PC-3 (cell line): Measurements from ENCODE around the gene BCL11B. TPM values are rescaled to one million over a fixed set of nuclear protein-coding genes. Genes with fewer than 3 reads are reported as not detected.

Experiments
- ATAC-seq: fragments of 200-7000 bp; cut with Tn5 transposase; 2 replicates; pipeline ENCODE4 v1.9.1; 2020; ENCODE audit warnings: mild to moderate bottlenecking, moderate library complexity
- BruUV-seq: library from RNA; stranded (reverse); fragments of 400-500 nt; replicated peaks from 2 replicates; lab custom pipeline; 2021; lab: Mats Ljungman, UMichigan
- CTCF ChIA-PET: fragments of 300-600 bp; sonication (Branson Sonifier 250); formaldehyde crosslinking; loops from one replicate; lab custom pipeline; 2022; ENCODE audit warnings: antibody characterized with exemption; lab: Charles Lee
- POLR2A ChIA-PET: fragments of 300-600 bp; sonication (Branson Sonifier 250); formaldehyde crosslinking; loops from one replicate; lab custom pipeline; 2022; ENCODE audit warnings: antibody characterized with exemption; ENCODE audit not compliant: unreplicated experiment; lab: Charles Lee
- DNase-seq: peaks from one replicate; pipeline ENCODE4 v3.0.0-alpha.2; 2015
- H2AFZ ChIP-seq: fragments of 300-600 bp; sonication (generic); 2 replicates; pipeline ENCODE4 v1.6.0; 2016; ENCODE audit warnings: antibody characterized with exemption, low read length
- H3F3A ChIP-seq: fragments of 300-600 bp; sonication (generic); one replicate; pipeline ENCODE4 v1.6.0; 2017; ENCODE audit warnings: antibody characterized with exemption, low read length, control low read depth, mild to moderate bottlenecking; ENCODE audit not compliant: unreplicated experiment
- H3K27ac ChIP-seq: fragments of 300-600 bp; sonication (generic); 2 replicates; pipeline ENCODE4 v1.5.1; 2016; ENCODE audit warnings: mild to moderate bottlenecking, low read length
- H3K27me3 ChIP-seq: fragments of 300-600 bp; sonication (generic); 2 replicates; pipeline ENCODE4 v1.6.1; 2016; ENCODE audit warnings: low read length, mixed read lengths
- H3K36me3 ChIP-seq: fragments of 300-600 bp; sonication (generic); 2 replicates; pipeline ENCODE4 v1.6.1; 2016; ENCODE audit warnings: low read depth, mixed run types, low read length, mixed read lengths
- H3K4me1 ChIP-seq: fragments of 300-600 bp; sonication (generic); 2 replicates; pipeline ENCODE4 v1.5.1; 2016; ENCODE audit warnings: low read length; ENCODE audit not compliant: insufficient read depth
- H3K4me2 ChIP-seq: fragments of 300-600 bp; sonication (generic); 2 replicates; pipeline ENCODE4 v1.6.0; 2016; ENCODE audit warnings: low read length
- H3K4me3 ChIP-seq: fragments of 300-600 bp; sonication (generic); 2 replicates; pipeline ENCODE4 v1.5.1; 2016; ENCODE audit warnings: mild to moderate bottlenecking, low read length, mixed read lengths
- H3K79me2 ChIP-seq: fragments of 300-600 bp; sonication (generic); 2 replicates; pipeline ENCODE4 v1.6.1; 2017; ENCODE audit warnings: low read length, mixed read lengths
- H3K9ac ChIP-seq: fragments of 300-600 bp; sonication (generic); 2 replicates; pipeline ENCODE4 v1.6.0; 2016; ENCODE audit warnings: mild to moderate bottlenecking, low read length
- H3K9me2 ChIP-seq: fragments of 300-600 bp; sonication (generic); replicated peaks from 2 replicates; pipeline ENCODE4 v1.6.1; 2016; ENCODE audit warnings: mixed run types, low read length, mixed read lengths
- H3K9me3 ChIP-seq: fragments of 300-600 bp; sonication (generic); 2 replicates; pipeline ENCODE4 v1.6.1; 2016; ENCODE audit warnings: low read length, mixed read lengths
- H4K20me1 ChIP-seq: fragments of 300-600 bp; sonication (generic); 2 replicates; pipeline ENCODE4 v1.6.1; 2016; ENCODE audit warnings: low read length, mixed read lengths
- CTCF ChIP-seq: fragments of 300-600 bp; sonication (generic); conservative IDR thresholded peaks from 2 replicates; pipeline ENCODE4 v1.5.1; 2017; ENCODE audit warnings: antibody characterized with exemption, low read depth, mild to moderate bottlenecking, low read length
- EZH2 ChIP-seq: fragments of 300-600 bp; sonication (generic); IDR thresholded peaks from one replicate; pipeline ENCODE4 v1.6.1; 2017; ENCODE audit warnings: antibody characterized with exemption, mild to moderate bottlenecking, low read length; ENCODE audit not compliant: unreplicated experiment
- EZH2phosphoT487 ChIP-seq: fragments of 300-600 bp; sonication (generic); IDR thresholded peaks from 2 replicates; pipeline ENCODE4 v1.6.1; 2018; ENCODE audit warnings: mild to moderate bottlenecking, antibody characterized with exemption, low read length, borderline replicate concordance
- intact Hi-C: fragments of 100-400 bp; cut with micrococcal nuclease; formaldehyde crosslinking; loops from 2 replicates; pipeline ENCODE4 v1.9.0; 2023
- total RNA-seq: library from RNA; depleted of rRNA; stranded (reverse); fragments of >200 nt; gene quantifications from 2 replicates; pipeline ENCODE4 v1.2.3, GENCODE V29; 2014

Gene BCL11B
- total RNA-seq, 1 experiment from 2014 or later, result 0.73 TPM

GRCh38 chr14:99304208-99304607, 32.2 kb upstream of the BCL11B start:
- H3K4me1 ChIP-seq, result no peaks in the 10 kb centered on the region
- no peak overlapping the region for H2AFZ ChIP-seq
- ChIA-PET POLR2A (no interaction called here), CTCF (no interaction called here)
- H3K27ac ChIP-seq, result no peak overlapping the region
- no peak overlapping the region for H3K4me2 ChIP-seq
- H3K36me3 ChIP-seq, result no peaks in the 10 kb centered on the region
- H3K79me2 ChIP-seq, result no peaks in the 10 kb centered on the region
- H4K20me1 ChIP-seq, result no peaks in the 10 kb centered on the region
- intact Hi-C loops, result no loop called here
- no peak for ATAC-seq
- no peak overlapping the region for H3K4me3 ChIP-seq
- H3K27me3 ChIP-seq, result peaks cover 46% of the 10 kb centered on the region
- BruUV-seq, result no TSS peak
- no peak for DNase-seq
- H3K9me3 ChIP-seq, result no peaks in the 10 kb centered on the region
- no peaks in the 10 kb centered on the region for H3F3A ChIP-seq
- no peak overlapping the region for H3K9ac ChIP-seq
- H3K9me2 ChIP-seq, result no peaks in the 10 kb centered on the region
- TF ChIP-seq CTCF (no peak), EZH2phosphoT487 (no peak), EZH2 (no peak)

DNA sequence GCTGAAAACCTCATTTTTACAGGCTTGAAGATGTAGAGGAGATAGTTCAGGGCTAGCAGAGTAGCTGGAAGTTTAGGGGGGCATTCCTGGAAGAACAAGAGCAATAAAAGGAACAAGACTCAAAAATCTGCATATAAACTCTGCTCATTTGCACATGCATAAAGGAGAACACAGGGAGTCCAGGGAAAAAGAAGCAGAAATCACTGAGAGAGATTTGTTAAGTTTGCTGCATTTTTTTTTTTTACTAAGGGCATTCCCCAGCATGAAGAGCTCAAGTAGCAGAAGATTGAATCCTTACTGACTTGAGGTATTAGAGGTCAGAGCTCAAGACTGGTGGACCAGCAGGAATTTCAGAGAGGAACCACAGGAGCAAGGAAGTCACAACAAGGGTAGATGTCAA, 28.2 kb upstream of the BCL11B start:
- H3K9ac ChIP-seq, result no peak overlapping the region
- ChIA-PET POLR2A (no interaction called here), CTCF (no interaction called here)
- no peaks in the 10 kb centered on the region for H3K4me1 ChIP-seq
- H4K20me1 ChIP-seq, result no peaks in the 10 kb centered on the region
- H3F3A ChIP-seq, result no peaks in the 10 kb centered on the region
- no peaks in the 10 kb centered on the region for H3K36me3 ChIP-seq
- no peak overlapping the region for H3K4me2 ChIP-seq
- H2AFZ ChIP-seq, result no peak overlapping the region
- H3K9me3 ChIP-seq, result no peaks in the 10 kb centered on the region
- DNase-seq, result no peak
- intact Hi-C loops, result no loop called here
- no TSS peak for BruUV-seq
- no peak overlapping the region for H3K27ac ChIP-seq
- peaks cover 51% of the 10 kb centered on the region for H3K27me3 ChIP-seq
- no peak for ATAC-seq
- no peaks in the 10 kb centered on the region for H3K79me2 ChIP-seq
- TF ChIP-seq EZH2, result no peak
- no peaks in the 10 kb centered on the region for H3K9me2 ChIP-seq
- no peak overlapping the region for H3K4me3 ChIP-seq

- Histone ChIP-seq H3K4me2 (no peak overlapping the region), H3K9ac (no peak overlapping the region), H3K9me2 (no peaks in the 10 kb centered on the region), H4K20me1 (no peaks in the 10 kb centered on the region), H3K27me3 (peaks cover 66% of the 10 kb centered on the region), H3K36me3 (no peaks in the 10 kb centered on the region), H3K4me1 (no peaks in the 10 kb centered on the region), H3K4me3 (no peak overlapping the region), H3K9me3 (no peaks in the 10 kb centered on the region), H2AFZ (no peak overlapping the region), H3F3A (no peaks in the 10 kb centered on the region), H3K79me2 (no peaks in the 10 kb centered on the region), H3K27ac (no peak overlapping the region)
- ATAC-seq (no peak), DNase-seq (no peak)
- ChIA-PET CTCF (no interaction called here), POLR2A (no interaction called here)
- TF ChIP-seq EZH2 (no peak), EZH2phosphoT487 (no peak), CTCF (peak; percentile 37)
- intact Hi-C loops, result no loop called here
- no TSS peak for BruUV-seq
These were observed 24.5 kb upstream of the BCL11B start for GRCh38 chr14:99296517-99296916.
